CD4-positive, alpha-beta T cell treated with Interleukin-4 for 4 hours (primary cell): ENCODE data around the gene KRT77.

Source experiments
- DNase-seq: peaks from one replicate; pipeline ENCODE4 v3.0.0-alpha.2; 2020

KRT77 gene

GRCh38 chr12:52650520-52651081 is 52.7 kb downstream of the KRT77 start:
- no peak for DNase-seq

DNA sequence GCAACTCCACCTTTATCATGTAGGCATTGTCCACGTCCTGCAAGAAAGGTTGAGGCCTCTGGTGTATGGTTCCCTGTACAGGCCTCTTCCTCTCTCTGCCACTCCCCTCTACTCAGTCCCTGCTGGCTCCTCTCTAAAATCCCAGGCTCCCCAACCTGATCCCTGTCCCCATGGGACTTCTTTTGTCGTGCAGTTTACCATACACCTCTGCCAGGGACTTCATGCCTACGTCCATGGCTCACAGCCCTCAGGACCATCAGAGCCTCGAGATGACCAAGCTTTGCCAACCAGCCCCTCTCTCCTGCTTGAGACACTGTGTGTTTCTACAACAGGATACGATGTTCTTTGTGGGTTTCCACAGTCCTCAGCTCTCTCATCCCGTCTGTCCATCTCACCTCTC is 54.3 kb downstream of the KRT77 start:
- no peak for DNase-seq

DNA sequence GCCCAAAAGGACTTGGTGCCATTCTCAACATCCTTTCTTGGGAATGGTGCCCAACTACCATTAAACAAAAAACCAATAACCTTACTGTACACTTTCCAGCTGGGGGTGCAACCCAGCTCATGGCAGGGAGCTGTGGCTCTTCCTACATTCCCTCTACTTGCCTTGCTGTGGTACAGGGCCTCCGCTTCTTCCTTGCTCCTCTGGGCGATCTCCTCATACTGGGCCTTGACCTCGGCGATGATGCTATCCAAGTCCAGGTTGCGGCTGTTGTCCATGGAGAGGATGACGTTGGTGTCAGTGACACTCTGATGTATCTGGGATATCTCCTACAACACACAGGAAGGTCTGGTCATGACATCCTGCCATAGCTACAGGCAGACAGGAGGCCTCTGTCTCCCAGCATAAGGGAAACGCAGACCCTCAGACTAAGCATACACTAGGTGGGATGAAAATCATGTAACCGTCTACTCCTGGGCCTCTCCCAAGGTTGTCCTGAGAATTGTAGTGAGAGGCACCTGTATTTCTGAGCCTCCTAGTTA is 55.2 kb downstream of the KRT77 start:
- DNase-seq = no peak

GRCh38 chr12:52647601-52648000 is 55.7 kb downstream of the KRT77 start:
- no peak for DNase-seq

- DNase-seq = no peak
Measured at GRCh38 chr12:52646613-52647012, 56.7 kb downstream of the KRT77 start.

- DNase-seq = no peak
Measured at GRCh38 chr12:52645982-52646381, 57.3 kb downstream of the KRT77 start.

GRCh38 chr12:52645120-52645761 is 58.1 kb downstream of the KRT77 start:
- DNase-seq = peak; percentile 61

- no peak for DNase-seq
Measured at GRCh38 chr12:52644078-52644415, 59.3 kb downstream of the KRT77 start.

DNA sequence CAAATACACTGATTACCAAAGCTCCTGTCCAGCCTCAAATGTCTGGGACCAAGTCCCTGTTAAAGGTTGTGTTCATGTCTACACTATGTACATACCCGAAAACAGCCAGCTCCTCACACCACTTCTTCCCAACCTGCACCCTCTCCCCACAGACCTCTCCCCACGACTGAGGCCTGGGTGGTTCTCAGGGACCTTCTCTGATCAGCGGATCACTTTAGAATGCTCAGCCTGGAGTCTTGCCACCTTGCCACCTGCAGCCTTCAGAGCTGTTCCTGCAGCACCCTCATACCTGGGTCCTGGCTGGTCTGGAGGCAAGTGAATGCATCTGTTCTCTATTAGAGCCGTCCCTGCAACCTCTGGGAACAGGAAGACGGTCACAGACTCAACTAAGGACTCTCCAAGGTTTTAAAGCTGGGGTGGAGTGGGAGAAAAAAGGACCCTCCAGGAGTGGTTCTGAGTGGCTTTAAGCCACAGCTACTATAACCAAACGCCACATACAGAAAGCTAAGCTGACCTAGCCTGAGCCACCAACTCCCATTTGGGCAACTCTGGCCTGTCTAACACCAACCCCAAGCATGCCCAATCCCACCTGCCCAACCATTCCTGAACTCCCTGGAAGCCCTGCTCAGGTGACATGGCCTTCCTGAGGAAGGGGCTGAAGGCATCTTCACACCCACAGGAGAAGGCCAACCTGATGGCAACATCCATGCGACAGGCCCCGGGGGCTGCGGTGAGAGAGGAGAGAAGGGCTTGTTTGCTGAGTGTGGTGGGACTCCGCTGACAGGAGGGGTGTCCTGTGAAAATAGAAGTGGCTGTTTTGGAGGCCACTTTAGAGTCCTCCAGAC is 59.9 kb downstream of the KRT77 start:
- no peak for DNase-seq

DNA sequence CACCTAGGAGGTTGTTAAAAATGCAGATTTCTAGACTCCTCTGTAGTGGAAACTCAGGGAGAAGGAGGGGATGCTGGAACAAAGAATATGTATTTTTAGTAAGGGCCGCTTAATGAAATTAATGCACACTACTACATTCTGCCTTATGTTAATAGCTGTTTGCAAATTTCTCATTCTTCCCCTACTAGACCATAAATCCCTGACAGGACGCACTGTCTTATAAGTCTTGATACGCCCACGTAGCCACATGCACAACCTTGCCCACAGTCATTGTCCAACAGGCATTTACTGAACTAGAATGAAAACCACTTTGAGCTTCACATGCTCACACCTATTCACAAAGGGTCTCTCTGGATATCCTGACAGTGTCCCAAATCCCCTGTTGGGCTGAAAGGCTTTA is 61.9 kb downstream of the KRT77 start:
- DNase-seq = no peak
